GM21723 (cell line): ENCODE measurements around the gene C2CD2.

Source experiments
- ATAC-seq: cut with Tn5 transposase; IDR thresholded peaks from one replicate; pipeline ENCODE4 v1.9.1; 2021; ENCODE audit warnings: mild to moderate bottlenecking, moderate library complexity; ENCODE audit not compliant: unreplicated experiment

C2CD2 gene

GRCh38 chr21:41890355-41890754 is 63.5 kb downstream of the C2CD2 start:
- ATAC-seq = no peak

GRCh38 chr21:41888749-41889376 is 65.0 kb downstream of the C2CD2 start:
- no peak for ATAC-seq

- ATAC-seq = no peak
Measured at GRCh38 chr21:41887667-41888066, 66.2 kb downstream of the C2CD2 start.

DNA sequence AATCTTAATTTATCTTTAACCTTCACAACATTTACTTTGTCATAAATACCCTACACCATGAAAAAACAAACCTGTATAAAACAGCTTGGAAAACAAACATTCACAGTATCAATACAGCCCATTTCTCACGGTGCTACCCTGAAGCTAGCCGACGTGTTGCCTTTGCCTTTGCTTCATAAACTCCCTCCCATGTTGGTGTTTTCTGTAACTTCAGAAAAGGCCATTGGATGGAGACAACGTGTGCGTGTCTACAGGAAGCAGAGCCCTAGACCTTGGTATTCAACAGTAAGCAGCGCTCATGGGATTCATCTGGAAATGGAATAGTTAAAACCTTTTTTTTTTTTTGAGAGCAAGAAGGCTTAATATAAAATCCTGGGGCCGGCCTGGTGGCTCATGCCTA is 67.5 kb downstream of the C2CD2 start:
- ATAC-seq = no peak

DNA sequence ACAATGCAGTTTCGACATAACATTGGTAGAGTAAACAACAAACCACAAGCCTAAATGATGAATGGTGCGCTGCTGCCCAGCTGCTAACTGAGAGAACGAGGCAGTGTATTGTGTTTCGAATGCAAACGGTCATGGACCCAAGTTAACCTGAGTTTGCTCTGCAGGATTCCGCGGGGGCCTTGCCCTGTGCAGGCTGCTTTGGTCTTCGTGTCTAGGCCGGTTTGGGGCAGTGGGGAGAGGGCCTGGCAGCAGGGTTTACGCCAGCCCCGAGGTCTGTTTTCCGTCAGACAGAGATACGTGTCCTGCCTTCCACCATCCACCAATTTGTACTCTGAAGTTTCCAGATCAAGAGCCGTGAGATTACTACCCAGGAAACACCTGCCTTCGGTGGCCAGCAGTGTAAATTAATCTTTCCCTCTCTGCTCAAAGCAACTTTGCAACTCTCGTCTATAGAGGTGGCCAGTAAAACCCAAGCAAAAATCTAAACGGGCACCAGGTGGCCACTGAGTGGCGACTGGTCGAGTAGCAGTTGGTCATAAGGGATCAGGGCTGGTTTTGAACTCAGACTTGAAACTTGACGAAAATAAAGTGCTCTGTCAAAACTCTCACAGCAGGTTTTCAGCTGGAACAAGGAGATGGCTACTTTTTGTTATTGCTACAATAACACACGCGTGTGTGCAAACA is 68.3 kb downstream of the C2CD2 start:
- no peak for ATAC-seq

- no peak for ATAC-seq
Measured at GRCh38 chr21:41884501-41885030, 69.3 kb downstream of the C2CD2 start.

- no peak for ATAC-seq
Measured at GRCh38 chr21:41883582-41883981, 70.2 kb downstream of the C2CD2 start.

GRCh38 chr21:41881051-41881450 is 72.8 kb downstream of the C2CD2 start:
- ATAC-seq = no peak

- ATAC-seq = no peak
Measured at GRCh38 chr21:41880153-41880552, 73.7 kb downstream of the C2CD2 start.

- peak; percentile 67 for ATAC-seq
Measured at GRCh38 chr21:41879190-41879998, 74.4 kb downstream of the C2CD2 start, which contains the start of gene PRDM15. PRDM15 (minus strand) TSS chr21:41879344; CDS start chr21:41860363, 18,981 bp downstream.

GRCh38 chr21:41878831-41879189 is 75.0 kb downstream of the C2CD2 start:
- ATAC-seq = peak; percentile 43

DNA sequence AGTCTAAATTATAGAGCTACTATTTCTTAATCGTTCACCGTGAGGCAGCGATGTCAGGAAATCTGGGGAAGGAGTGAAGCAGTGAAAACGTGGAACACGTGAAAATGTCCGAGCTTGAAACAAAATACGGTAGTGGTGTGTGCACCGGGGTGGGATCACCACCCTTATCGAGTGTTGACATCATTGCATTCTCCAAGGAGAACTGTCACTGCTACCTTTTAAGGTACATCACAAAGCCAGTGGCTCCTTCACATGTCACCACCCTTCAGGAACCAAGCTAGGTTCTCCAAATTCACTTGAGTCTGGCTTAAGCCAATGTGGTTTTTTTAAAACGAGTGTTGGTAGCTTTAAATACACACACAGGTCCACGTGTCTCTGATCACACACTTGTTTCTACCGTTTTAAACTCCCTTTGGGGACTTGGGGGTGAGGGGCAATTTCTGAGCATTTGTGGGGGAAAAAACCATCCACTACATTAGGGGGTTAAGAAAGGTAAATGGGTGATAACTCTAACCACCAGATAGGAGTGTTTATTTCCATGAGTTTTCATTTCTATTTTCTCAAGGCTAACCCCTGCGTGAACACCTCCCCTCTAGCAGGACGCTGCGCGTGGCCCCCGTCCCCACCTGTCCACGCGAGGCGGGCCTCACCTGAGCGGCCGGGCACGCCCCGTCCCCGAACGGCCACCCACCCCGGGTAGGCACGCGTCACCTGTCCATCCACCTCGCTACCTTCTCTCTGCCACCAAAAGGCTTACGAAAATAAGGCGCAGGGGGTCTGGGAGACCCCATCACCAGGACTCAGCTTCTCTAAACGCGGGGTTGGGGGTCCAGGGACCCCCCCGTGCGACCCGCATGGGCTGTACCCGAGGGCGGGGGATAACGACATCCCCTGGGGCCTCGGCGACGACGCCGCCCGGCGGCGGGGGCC is 75.7 kb downstream of the C2CD2 start:
- ATAC-seq = peak; percentile 38

DNA sequence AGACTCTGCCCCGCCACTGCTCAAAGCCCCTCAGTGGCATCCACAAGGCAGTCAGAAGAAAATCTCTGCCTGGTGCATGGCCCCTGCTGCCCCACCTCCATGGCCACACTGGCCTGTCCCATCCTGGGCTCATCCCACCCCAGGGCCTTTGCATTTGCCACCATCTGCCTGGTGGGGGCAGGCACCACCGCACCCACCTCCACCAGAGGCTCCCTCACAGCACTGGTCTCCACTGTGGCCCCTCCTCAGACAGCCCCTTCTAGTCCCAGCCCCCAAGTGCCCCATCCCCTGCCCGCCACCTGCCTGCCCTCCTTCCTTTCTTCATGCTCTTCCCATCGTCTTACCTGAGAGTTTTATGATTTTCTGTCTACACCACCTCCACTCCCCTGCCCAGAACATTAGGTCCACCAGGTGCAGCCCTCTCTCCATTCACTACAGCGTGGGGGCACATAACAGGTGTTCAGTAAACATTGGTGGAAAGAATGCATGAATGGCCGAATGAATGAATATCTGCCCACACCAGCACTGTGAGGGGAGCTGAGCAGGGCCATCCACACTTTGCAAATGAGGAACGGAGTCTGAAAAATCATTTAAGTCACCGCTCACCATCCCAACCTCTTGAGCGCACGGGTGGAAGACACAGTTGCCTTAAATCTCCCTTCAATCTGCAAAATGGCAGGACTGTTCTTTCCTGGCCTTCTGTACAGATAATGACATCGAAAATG is 76.7 kb downstream of the C2CD2 start:
- ATAC-seq = no peak

DNA sequence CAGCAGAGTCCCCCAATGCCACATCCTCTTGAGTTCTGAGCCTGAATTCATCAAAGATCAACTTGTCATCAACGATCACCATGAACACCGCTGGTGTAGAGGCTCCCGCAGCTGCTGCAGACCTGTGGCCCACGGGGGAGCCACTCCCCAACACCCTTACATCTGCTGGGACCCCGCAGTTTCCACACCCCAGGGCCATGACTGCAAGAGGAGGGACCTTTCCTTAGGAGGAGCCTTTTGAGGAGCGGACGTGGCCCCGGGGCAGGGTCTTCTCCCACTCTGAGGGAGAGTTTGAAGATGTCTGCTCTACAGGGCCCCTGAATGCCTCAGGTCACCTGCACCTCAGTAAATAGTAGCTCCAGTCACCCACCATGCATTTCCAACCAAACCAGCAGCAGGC is 77.4 kb downstream of the C2CD2 start:
- ATAC-seq = no peak

DNA sequence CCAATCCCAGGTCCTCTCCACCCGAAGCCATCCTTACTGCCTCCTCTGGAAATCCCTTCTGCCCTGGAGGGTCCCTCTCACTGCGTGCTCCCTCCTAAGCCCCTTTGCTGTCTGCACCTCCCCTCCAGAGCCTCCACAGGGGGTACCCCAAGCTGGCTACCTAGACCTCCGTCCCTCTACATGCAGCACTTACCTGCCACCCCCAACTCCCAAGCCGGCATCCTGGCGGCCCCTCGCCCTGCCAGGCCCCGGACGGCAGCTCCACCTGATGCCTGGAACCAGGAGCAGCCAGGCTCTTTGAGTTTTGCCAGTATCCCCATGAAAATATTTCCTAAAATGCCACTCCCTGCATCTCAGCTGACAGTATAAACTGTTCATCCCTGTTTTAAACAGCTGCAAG is 78.7 kb downstream of the C2CD2 start:
- no peak for ATAC-seq

- ATAC-seq = no peak
Measured at GRCh38 chr21:41874611-41875010, 79.2 kb downstream of the C2CD2 start.

GRCh38 chr21:41873426-41873825 is 80.4 kb downstream of the C2CD2 start:
- no peak for ATAC-seq

- ATAC-seq = no peak
Measured at GRCh38 chr21:41873005-41873404, 80.8 kb downstream of the C2CD2 start.

DNA sequence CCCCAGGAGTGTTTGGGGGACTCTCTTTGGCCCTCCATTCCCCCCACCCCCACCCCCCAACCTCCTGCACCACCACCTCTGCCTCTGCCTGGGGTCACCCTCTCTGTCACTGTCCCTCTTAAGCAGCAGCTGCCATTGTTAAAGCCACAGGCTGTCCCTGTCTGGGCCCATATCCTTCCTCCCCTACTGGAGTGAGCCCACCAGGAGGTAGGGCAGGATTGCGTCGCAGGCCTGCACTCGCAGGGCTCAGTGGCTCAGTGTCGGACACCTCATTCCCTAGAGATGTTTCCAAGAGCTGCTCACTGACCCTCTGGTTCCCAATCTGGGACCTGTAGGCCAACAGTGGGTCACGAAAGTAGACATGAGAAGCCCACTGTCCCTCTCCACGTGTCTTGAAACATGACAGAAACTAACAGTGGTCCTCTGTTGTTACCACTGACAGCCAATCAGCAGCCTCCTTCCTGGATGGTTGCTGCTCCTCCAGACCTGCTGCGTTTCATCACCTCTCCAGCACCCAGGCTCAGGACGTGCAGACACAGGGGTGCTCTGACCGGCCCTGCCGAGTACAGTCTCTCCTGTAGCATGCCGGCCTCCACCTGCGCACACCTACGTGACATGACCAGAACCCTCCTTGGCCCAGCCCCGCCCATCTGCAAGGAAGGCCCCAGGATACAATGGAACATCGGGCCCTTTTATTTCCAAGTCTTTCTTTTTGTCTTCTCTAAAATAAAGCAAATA is 82.4 kb downstream of the C2CD2 start:
- ATAC-seq = no peak
